ENCODE data around the gene HSPB9.
A peak's percentile ranks its signal among the peaks of the same experiment; 100 is the strongest.

HSPB9 gene

DNA sequence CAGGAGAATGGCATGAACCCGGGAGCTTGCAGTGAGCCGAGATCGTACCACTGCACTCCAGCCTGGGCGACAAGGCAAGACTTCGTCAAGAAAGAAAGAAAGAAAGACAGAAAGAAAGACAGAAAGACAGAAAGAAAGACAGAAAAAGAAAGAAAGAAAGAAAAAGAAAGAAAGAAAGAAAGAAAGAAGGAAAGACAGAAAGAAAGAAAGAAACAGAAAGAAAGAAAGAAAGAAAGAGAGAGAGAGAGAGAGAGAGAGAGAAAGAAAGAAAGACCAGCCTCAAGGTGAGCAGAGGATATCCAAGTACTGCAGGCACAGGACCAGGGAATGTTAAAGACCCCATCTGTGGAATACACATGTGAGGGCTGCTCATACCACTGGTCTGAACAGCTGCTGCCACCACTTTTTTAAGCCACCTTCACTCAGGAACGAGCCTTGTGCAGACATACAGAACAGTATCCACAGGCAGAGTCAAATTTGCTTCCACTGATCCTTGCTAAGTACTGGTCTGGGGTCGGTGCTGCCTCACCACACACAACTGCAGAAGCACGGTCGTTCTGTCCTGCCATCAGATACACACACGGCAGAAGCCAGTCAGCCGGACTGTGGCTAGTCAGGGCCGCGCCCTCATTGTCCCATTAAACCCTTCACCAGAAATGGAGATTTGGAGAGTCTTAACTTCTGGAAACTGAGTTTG lies 24.5 kb downstream of the HSPB9 start:
- DNase-seq = no peak

- DNase-seq = peak in 1 of 3 experiments; percentile 44
Observed at GRCh38 chr17:42153919-42154742, 31.5 kb downstream of the HSPB9 start.

GRCh38 chr17:42155614-42156045 lies 33.0 kb downstream of the HSPB9 start:
- peak in 1 of 3 experiments; percentile 46 for DNase-seq

- no peak for DNase-seq
Observed at GRCh38 chr17:42159796-42160530, 37.4 kb downstream of the HSPB9 start.

DNA sequence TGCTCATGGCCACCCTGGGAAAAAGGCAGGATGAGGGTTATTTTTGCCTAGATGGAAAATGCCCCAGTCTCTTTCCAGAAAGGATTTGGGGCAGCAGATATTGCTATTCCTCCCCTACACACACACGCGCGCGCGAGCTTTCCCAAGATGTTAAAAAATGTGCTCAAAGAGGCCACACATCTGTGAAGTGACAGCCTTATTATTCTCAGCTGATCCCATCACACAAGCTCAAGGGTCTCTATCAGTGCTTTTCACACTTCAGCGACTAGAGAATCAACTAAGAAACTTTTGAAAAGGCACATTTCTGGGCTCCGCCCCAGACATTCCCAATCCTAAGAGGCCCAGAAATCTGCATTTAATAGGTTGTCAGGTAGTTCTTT lies 37.9 kb downstream of the HSPB9 start:
- no peak for DNase-seq

- no peak for DNase-seq
Observed at GRCh38 chr17:42163113-42163512, 40.5 kb downstream of the HSPB9 start.

- DNase-seq = no peak
Observed at GRCh38 chr17:42163696-42164407, 41.2 kb downstream of the HSPB9 start.

- DNase-seq = no peak
Observed at GRCh38 chr17:42165751-42166150, 43.1 kb downstream of the HSPB9 start.

- DNase-seq = no peak
Observed at GRCh38 chr17:42166196-42166763, 43.7 kb downstream of the HSPB9 start.

GRCh38 chr17:42167807-42168206 lies 45.2 kb downstream of the HSPB9 start:
- no peak for DNase-seq

DNA sequence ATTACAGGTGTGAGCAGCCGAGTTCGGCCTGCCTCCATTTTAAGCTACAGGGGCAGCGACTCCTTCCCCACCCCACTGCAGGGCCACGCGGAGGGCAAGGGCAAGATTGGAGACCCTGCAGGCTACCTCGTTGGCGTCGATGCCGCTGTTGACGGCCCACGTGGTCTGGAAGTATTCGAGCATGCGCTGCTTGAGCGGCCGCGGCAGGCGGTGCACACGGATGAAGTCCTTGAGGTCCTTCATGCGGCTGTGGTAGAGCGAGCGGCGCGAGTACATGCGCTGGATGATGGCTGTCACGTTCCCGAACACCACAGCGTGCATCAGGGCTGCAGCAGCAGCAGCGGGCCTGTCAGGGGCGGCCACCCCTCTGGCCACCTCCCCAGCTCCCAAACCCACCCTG lies 46.7 kb downstream of the HSPB9 start:
- DNase-seq = no peak

- no peak for DNase-seq
Observed at GRCh38 chr17:42171831-42172230, 49.2 kb downstream of the HSPB9 start.

Measured in NCI-H1417 (cell line).